GM23248 (cell line): Measurements from ENCODE around the gene PGC. TPM values are rescaled to one million over a fixed set of nuclear protein-coding genes. Genes with fewer than 3 reads are reported as not detected.

Experiments
- DNase-seq: peaks from one replicate; pipeline ENCODE4 v3.0.0-alpha.2; 2015
- H2AFZ ChIP-seq: fragments of 200-600 bp; sonication (generic); 2 replicates; pipeline ENCODE4 v1.6.1; 2016; ENCODE audit warnings: antibody characterized with exemption
- H3F3A ChIP-seq: fragments of 200-600 bp; sonication (generic); 2 replicates; pipeline ENCODE4 v1.6.1; 2016; ENCODE audit warnings: mild to moderate bottlenecking, antibody characterized with exemption, mixed run types; ENCODE audit not compliant: insufficient read depth
- H3K27ac ChIP-seq: fragments of 200-600 bp; sonication (generic); 2 replicates; pipeline ENCODE4 v1.5.1; 2016; ENCODE audit warnings: mild to moderate bottlenecking
- H3K27me3 ChIP-seq: fragments of 200-600 bp; sonication (generic); replicated peaks from 2 replicates; pipeline ENCODE4 v1.6.1; 2016; ENCODE audit warnings: mild to moderate bottlenecking; ENCODE audit not compliant: insufficient read depth
- H3K36me3 ChIP-seq: fragments of 200-600 bp; sonication (generic); 2 replicates; pipeline ENCODE4 v1.6.1; 2016; ENCODE audit warnings: low read depth, mild to moderate bottlenecking
- H3K4me1 ChIP-seq: fragments of 200-600 bp; sonication (generic); 2 replicates; pipeline ENCODE4 v1.6.1; 2016; ENCODE audit warnings: mild to moderate bottlenecking; ENCODE audit not compliant: insufficient read depth
- H3K4me2 ChIP-seq: fragments of 200-600 bp; sonication (generic); one replicate; pipeline ENCODE4 v1.6.1; 2016; ENCODE audit warnings: mild to moderate bottlenecking; ENCODE audit not compliant: unreplicated experiment
- H3K4me3 ChIP-seq: fragments of 200-600 bp; sonication (generic); 2 replicates; pipeline ENCODE4 v1.5.1; 2016; ENCODE audit warnings: mild to moderate bottlenecking
- H3K79me2 ChIP-seq: fragments of 200-600 bp; sonication (generic); 2 replicates; pipeline ENCODE4 v1.6.1; 2016; ENCODE audit warnings: mild to moderate bottlenecking; ENCODE audit not compliant: insufficient read depth
- H3K9ac ChIP-seq: fragments of 200-600 bp; sonication (generic); 2 replicates; pipeline ENCODE4 v1.6.1; 2016; ENCODE audit warnings: mild to moderate bottlenecking
- H3K9me2 ChIP-seq: fragments of 200-600 bp; sonication (generic); 2 replicates; pipeline ENCODE4 v1.6.1; 2016; ENCODE audit warnings: mixed run types, mild to moderate bottlenecking, moderate library complexity; ENCODE audit not compliant: insufficient read depth
- H3K9me3 ChIP-seq: fragments of 200-600 bp; sonication (generic); one replicate; pipeline ENCODE4 v1.6.1; 2017; ENCODE audit warnings: low read depth
- H4K20me1 ChIP-seq: fragments of 200-600 bp; sonication (generic); 2 replicates; pipeline ENCODE4 v1.6.0; 2016; ENCODE audit not compliant: insufficient read depth
- EZH2 ChIP-seq: fragments of 200-600 bp; sonication (generic); IDR thresholded peaks from 2 replicates; pipeline ENCODE4 v1.6.1; 2018; ENCODE audit warnings: antibody characterized with exemption, mild to moderate bottlenecking; ENCODE audit not compliant: insufficient read depth, poor library complexity, severe bottlenecking
- EZH2phosphoT487 ChIP-seq: fragments of 200-600 bp; sonication (generic); IDR thresholded peaks from 2 replicates; pipeline ENCODE4 v1.6.1; 2018; ENCODE audit warnings: antibody characterized with exemption, moderate library complexity, mild to moderate bottlenecking, low read depth; ENCODE audit not compliant: insufficient read depth
- WGBS, 2 experiments: methylation state at CpG; one replicate each; pipeline ENCODE4 v1.1.6; 2015 to 2017; ENCODE audit warnings: low lambda C conversion rate in 2 of 2, low coverage in 1 of 2; ENCODE audit errors: missing lambda C conversion rate in 2 of 2; 5-methylcytosine and 5-hydroxymethylcytosine counted together
- in situ Hi-C: fragments of 300-500 bp; cut with MboI; formaldehyde crosslinking; loops from 2 replicates; pipeline ENCODE4 v1.15.0; 2020
- polyA plus RNA-seq: library from polyadenylated mRNA; unstranded; fragments of >200 nt; fragmentation: Nextera tagmentation; extraction: Ambion mirVana; gene quantifications from 2 replicates; pipeline ENCODE4 v1.2.1, GENCODE V29; 2016
- total RNA-seq: library from RNA; depleted of rRNA; stranded (reverse); fragments of >200 nt; shearing (Covaris generic); gene quantifications from 2 replicates; pipeline ENCODE4 v1.2.3, GENCODE V29; 2014

PGC gene
- total and polyA plus RNA-seq, 2 experiments from 2014 or later: not detected

DNA sequence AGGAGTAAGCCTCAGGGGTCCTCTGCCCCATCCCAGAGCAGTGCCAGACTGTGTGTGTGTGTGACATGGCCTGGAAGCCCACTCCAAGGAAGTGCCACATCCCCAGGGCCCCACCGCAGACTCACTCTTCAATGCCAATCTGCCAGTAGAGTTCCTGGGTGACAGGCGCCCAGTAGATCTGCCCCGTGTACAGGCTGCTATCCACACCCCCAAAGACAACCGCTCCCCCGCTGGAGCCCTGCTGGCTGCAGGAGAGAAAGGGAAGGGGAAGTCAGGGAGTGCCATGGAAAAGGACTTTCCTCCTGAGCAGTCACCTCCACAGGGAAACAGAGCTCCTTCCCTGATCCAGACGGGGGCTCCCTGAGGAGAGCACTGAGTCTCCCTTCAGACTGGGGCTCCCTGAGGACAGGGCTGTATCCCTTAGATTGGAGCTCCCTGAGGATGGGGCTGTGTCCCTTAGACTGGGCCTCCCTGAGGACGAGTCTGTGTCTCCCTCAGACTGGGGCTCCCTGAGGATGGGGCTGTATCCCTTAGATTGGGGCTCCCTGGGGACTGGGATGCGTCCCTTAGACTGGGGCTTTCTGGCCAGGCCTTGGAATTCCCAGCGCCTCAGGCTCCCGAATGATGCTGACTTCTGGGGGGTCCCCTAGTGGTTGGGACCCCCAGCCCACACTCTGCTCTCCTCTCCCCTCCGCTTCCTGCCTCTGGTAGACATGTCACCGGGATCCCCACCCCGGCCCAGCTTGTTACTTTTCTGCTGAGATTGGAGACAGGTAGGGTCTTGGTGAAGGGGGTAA lies 6.6 kb downstream of the PGC start:
- no peaks in the 10 kb centered on the region for H3K9me3 ChIP-seq
- no peaks in the 10 kb centered on the region for H3K79me2 ChIP-seq
- TF ChIP-seq EZH2phosphoT487 (no peak), EZH2 (no peak)
- DNase-seq: no peak
- no peak overlapping the region for H2AFZ ChIP-seq
- H3K27me3 ChIP-seq: no peaks in the 10 kb centered on the region
- H3K9ac ChIP-seq: no peak overlapping the region
- H3K4me1 ChIP-seq: no peaks in the 10 kb centered on the region; the same call in 1 of the 2 replicates
- no peak overlapping the region for H3K27ac ChIP-seq
- no peaks in the 10 kb centered on the region for H3K36me3 ChIP-seq
- in situ Hi-C loops: no loop called here
- no peaks in the 10 kb centered on the region for H3F3A ChIP-seq
- H3K9me2 ChIP-seq: no peaks in the 10 kb centered on the region
- H3K4me2 ChIP-seq: no peak overlapping the region
- H3K4me3 ChIP-seq: no peak overlapping the region
- no peaks in the 10 kb centered on the region for H4K20me1 ChIP-seq
- 80 to 83% methylated on average over 13 of the region's 13 CpGs for WGBS, 2 experiments

GRCh38 chr6:41739041-41739440 lies 8.2 kb downstream of the PGC start:
- Histone ChIP-seq H3F3A (no peaks in the 10 kb centered on the region), H3K36me3 (no peaks in the 10 kb centered on the region), H3K4me3 (no peak overlapping the region), H3K4me2 (no peak overlapping the region), H2AFZ (no peak overlapping the region), H3K27me3 (no peaks in the 10 kb centered on the region), H3K9me2 (no peaks in the 10 kb centered on the region), H3K9ac (no peak overlapping the region), H3K9me3 (no peaks in the 10 kb centered on the region), H3K79me2 (no peaks in the 10 kb centered on the region), H3K27ac (no peak overlapping the region), H3K4me1 (no peaks in the 10 kb centered on the region; the same call in 1 of the 2 replicates), H4K20me1 (no peaks in the 10 kb centered on the region)
- DNase-seq: no peak
- WGBS, 2 experiments: 69 to 70% methylated on average over 4 of the region's 4 CpGs
- TF ChIP-seq EZH2phosphoT487 (no peak), EZH2 (no peak)
- in situ Hi-C loops: no loop called here

DNA sequence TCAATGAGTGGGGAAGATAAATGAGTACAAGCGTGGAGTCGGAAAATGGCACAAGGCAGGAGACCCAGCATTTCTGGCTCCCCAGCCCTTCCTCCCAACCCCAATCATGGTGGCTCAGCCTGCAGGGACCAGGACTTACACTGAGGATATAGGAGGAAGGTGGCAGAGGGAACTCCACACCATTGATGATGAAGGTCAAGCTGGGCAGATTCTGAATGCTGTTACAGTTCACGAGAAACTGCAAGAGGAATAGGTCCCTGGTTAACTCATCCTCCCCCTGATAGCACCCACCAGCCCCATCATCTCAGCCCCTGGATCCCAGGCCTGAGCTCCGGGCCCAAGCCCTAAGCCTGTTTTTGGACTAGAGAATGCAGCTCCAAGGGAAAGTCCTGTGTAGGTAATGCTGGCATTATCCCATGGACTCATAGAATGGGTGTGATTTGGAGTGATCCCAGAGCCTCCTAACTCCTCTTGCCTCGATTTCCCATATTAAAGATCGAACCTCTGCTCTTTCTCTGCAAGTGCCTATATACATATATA lies 9.5 kb downstream of the PGC start:
- in situ Hi-C loops: no loop called here
- 64 to 69% methylated on average over 6 of the region's 6 CpGs for WGBS, 2 experiments
- no peaks in the 10 kb centered on the region for H3K36me3 ChIP-seq
- H2AFZ ChIP-seq: no peak overlapping the region
- H3K79me2 ChIP-seq: peaks cover 4% of the 10 kb centered on the region; the same call in 1 of the 2 replicates
- no peaks in the 10 kb centered on the region for H3K9me2 ChIP-seq
- peaks cover 6% of the 10 kb centered on the region for H3K4me1 ChIP-seq
- no peak overlapping the region for H3K4me3 ChIP-seq
- no peak overlapping the region for H3K9ac ChIP-seq
- no peaks in the 10 kb centered on the region for H4K20me1 ChIP-seq
- H3K9me3 ChIP-seq: no peaks in the 10 kb centered on the region
- no peaks in the 10 kb centered on the region for H3K27me3 ChIP-seq
- H3F3A ChIP-seq: 0 out of 2 replicates have a peak, but pooled peaks cover 4% of the 10 kb centered on the region
- H3K27ac ChIP-seq: no peak overlapping the region
- no peak for DNase-seq
- TF ChIP-seq EZH2 (no peak), EZH2phosphoT487 (no peak)
- H3K4me2 ChIP-seq: no peak overlapping the region

- in situ Hi-C loops: no loop called here
- Histone ChIP-seq H3K27ac (no peak overlapping the region), H3K9ac (no peak overlapping the region), H3K27me3 (no peaks in the 10 kb centered on the region), H4K20me1 (no peaks in the 10 kb centered on the region), H3K9me2 (no peaks in the 10 kb centered on the region), H2AFZ (no peak overlapping the region), H3K4me1 (peaks cover 7% of the 10 kb centered on the region), H3K4me2 (no peak overlapping the region), H3F3A (0 out of 2 replicates have a peak, but pooled peaks cover 4% of the 10 kb centered on the region), H3K36me3 (no peaks in the 10 kb centered on the region), H3K9me3 (no peaks in the 10 kb centered on the region), H3K4me3 (no peak overlapping the region), H3K79me2 (peaks cover 7% of the 10 kb centered on the region; the same call in 1 of the 2 replicates)
- no peak for DNase-seq
- 83 to 91% methylated on average over 12 to 13 of the region's 13 CpGs for WGBS, 2 experiments
- no peak for TF ChIP-seq EZH2
- TF ChIP-seq EZH2phosphoT487: no peak
Observed at GRCh38 chr6:41736800-41737555, 10.2 kb downstream of the PGC start.
